Right ventricle myocardium superior (tissue), 1 donor: ENCODE data around the gene TPCN2. TPM values are rescaled to one million over a fixed set of nuclear protein-coding genes. Genes with fewer than 3 reads are reported as not detected.

Experiments used
- ATAC-seq: fragments of 200-7000 bp; cut with Tn5 transposase; one replicate; pipeline ENCODE4 v1.9.1; 2020; ENCODE audit warnings: mild to moderate bottlenecking; ENCODE audit not compliant: poor library complexity
- DNase-seq: peaks from one replicate; pipeline ENCODE4 v3.0.0-alpha.2; 2020
- intact Hi-C: fragments of 100-400 bp; cut with DNase I; formaldehyde crosslinking; loops from one replicate; pipeline ENCODE4 v1.11.2; 2022
- total RNA-seq: library from RNA; stranded (reverse); fragmentation: NEBNext Ultra II Directional; extraction: Animal tissue kit (Norgen Biotek cat#: 25700); gene quantifications from one replicate; pipeline ENCODE4 v1.2.1, GENCODE V29; 2021
- donor health status: DM: no; HTN: yes; CAD: no; lungs with severe emphysema.

The TPCN2 gene
- total RNA-seq, 1 donor from 2014 or later = 7.6 TPM

DNA sequence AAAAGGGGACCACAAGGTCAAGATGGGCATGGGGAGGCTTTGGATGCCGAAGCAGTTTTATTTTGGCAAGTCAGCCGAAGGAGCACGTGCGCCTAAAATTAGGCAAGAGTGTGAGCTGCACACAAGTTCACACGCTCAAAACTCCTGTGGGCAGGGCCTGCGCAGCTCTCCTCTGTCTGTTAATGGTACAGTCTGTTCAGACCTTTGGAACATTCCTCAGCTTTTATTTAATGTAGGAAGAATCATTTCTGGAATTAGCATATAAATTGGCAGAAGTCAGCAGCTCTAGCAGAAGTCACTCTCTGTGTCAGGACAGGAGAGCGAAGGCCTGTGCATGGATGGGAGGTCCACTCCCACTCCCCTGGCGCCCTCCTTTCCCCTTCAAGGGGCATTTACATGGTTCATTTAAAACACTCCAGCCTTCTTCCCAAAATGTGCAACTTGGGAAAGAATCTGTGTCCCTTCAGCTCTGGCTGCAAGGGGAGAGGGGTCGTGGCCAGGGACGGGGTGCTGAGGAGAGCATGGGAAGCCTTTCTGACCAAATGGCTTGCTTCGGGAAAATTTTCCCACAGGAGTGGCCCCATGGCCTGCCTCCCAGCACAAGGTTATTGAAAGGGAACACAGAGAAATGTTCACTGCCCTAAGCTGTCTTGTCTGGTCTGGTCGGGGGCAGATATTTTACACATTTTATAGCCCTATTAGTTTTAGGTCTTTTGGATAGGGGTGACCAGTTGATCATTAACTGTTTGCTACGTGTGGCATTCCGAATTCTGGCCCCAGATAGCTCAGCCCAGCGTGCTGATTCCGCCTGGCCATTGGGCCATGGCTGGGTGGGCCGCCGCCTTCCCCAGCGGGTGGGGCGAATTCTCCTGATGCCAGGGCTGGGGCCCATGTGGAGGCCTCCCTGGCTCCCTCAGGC is 63.2 kb downstream of the TPCN2 start:
- intact Hi-C loops = no loop called here
- ATAC-seq (no peak), DNase-seq (no peak)

- intact Hi-C loops = no loop called here
- ATAC-seq = no peak
- no peak for DNase-seq
These were observed 64.5 kb downstream of the TPCN2 start for GRCh38 chr11:69113226-69113625.

DNA sequence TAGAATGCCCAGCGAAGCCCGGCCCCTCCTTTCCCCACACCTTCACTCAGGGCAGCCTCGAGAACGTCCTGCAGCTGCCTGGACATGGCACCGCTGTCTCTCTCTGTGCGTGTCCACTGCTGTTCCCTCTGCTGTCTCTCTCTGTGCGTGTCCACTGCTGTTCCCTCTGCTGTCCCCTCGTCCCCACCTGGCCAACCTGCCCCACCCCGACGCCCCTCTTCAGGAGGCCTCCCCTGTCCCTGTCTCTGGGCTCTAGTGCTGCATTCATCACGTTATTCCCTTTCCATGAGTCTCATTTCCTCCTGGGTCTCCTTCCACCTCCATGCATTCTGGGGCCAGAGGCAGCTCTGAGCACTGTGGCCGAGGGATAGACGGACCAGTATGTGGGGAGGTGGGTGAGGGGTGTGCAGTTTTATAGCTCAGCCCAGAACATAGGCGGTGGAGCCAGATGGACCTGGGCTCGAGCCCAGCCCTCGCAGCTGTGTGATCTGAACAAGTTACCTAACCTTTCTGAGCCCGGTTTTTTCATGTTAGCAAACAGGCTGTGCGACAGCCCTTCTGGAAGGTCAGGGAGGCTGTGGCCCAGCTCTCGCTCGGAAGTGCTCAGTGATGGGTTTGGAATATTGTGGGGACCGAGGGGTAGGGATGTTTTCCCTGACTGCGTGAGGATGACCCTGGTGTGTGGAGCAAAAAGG is 65.1 kb downstream of the TPCN2 start:
- DNase-seq = peak; percentile 26
- intact Hi-C loops = no loop called here
- ATAC-seq = no peak

GRCh38 chr11:69114362-69114761 is 65.6 kb downstream of the TPCN2 start:
- no peak for ATAC-seq
- intact Hi-C loops = no loop called here
- peak; percentile 22 for DNase-seq

GRCh38 chr11:69114811-69115523 is 66.2 kb downstream of the TPCN2 start:
- intact Hi-C loops = no loop called here
- DNase-seq (peak; percentile 45), ATAC-seq (peak; percentile 74)

DNA sequence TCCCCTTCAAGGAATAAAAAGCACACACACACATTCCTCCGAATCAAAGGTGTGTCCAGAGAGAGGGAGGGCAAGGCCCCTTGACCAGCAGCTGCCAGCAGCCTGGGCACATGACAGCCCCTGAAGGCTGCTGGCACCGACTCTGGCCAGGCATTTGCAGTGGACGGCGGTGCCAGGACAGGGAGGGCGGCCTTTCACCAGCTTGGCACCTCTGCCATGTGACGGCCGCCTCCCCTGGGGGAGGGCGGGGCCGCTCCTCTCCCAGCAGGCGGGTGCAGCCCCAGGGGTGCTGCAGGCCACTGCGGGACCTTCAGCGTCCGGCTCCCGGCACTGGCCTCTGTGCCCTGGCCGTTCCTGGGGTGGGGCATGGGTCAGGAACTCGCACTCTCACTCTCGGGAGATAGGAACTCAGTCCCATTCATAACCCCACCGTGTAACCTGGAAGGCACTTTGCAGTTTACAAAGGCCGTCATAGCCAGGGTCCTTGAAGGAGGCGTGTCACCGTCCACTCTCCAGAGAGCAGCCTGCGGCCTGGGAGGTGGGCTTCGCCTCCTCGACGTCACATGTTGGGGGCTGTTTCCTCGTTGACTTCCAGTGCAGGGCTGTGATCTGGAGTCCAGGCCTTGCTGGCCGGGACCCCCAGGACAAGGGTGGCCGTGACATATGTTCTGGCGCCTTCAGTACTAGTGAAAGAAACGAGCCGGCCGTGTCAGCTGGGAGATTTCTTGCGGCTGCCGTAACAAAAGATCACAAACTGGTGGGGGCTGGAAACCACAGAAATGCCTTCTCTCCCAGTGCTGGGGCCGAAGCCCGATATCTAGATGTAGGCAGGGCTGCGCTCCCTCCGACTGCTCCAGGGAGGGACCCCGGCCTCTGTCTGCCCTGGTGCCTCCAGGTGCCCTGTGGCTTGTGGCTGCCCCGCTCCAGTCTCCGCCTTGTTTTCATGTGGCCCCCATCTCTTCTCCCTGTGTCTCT is 67.1 kb downstream of the TPCN2 start:
- DNase-seq (peak; percentile 86), ATAC-seq (peak; percentile 96)
- intact Hi-C loops = no loop called here

- ATAC-seq = no peak
- DNase-seq = peak; percentile 30
- intact Hi-C loops = no loop called here
These were observed 67.9 kb downstream of the TPCN2 start for GRCh38 chr11:69116671-69117070.

DNA sequence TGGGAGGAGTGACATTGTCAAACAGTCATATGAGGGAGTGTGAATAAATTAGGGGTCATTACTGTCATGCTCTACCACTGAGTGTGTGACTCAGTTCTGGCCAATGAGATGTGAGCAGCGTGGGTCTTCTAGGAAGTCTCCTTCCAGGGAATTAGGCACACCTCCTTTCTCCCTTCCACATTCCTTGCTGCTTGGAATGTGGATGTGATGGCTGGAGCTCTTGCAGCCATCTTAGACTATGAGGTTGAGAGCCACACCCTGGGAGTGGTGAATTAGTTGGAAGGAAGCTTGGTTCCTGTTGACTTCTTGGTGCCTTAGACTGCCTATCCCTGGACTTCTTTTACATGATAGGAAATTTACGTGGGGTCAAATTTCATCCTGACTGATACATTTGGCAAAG is 70.5 kb downstream of the TPCN2 start:
- DNase-seq (no peak), ATAC-seq (no peak)
- intact Hi-C loops = no loop called here

DNA sequence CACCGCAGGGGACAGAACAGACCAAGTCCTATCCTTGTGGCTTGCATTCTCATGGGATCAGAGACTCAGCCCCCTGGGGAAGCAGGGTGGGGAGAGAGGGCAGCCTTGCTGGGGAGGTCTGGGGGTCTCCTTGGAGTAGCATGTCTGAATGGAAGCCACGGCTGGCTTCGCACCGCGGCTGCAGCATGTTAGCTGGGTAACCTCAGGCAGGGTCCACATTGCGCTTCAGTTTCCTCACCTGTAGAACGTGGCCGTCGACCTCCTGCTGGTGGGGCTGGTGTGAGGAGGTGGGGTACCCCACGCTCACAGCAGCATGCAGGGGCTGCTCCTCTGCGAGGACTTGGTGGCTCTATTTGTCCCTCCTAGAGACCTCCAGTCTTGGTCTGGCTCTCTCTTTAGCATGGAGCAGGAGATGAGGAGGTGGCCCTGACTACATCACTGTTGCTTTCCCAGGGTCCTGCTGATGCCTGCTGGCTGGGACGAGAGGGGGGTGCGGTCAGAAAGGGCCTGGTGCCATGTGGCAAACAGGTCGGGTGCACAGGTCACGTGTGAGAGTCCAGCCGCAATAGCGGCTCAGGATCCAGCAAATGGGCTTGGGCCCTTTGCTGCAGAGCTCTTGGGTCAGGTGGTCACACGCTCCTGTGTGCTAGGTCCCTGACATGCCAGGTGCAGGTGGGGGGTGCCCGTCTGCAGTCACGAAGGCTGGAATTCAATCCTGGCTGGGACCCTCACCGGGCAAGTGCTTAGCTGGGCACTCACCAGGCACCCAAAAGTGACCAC is 71.6 kb downstream of the TPCN2 start:
- peak; percentile 36 for DNase-seq
- intact Hi-C loops = no loop called here
- no peak for ATAC-seq

- ATAC-seq = no peak
- intact Hi-C loops = no loop called here
- no peak for DNase-seq
These were observed 72.3 kb downstream of the TPCN2 start for GRCh38 chr11:69121021-69121420.

DNA sequence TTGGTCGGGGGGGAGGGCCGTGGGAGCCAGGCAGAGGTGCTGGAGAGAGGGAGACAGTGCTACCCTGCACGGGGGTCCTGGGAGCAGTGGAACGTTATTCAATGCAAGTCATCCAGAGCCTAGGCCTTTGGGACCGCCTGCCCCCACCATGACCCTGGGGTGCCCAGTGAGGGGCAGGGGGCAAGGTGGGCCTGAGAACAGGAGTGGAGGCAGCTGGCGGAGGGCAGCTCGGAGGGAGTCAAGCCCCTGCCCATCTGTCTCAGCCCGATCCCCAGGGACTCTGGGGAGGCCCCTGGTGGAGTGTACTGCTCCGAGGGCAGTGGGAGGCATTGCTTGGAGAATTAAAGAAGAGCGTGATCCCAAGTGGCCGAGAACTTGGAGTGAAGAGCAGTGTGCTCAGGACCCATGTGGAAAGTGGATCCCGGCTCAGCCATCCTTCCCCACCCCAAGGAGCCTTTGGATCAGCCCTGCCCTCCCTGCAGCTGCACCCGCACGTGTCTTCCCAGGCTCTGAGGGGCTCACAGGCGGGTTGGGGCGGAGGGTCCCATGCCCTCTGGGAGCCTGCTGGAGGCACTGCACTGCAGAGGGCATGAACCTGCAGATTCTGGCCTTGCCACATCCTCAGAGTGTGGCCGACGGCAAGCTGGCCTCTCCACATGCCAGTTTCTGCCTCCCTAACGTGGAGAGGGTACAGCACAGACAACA is 73.0 kb downstream of the TPCN2 start:
- peak; percentile 5 for ATAC-seq
- intact Hi-C loops = no loop called here
- no peak for DNase-seq

- DNase-seq (no peak), ATAC-seq (peak; percentile 32)
- intact Hi-C loops = no loop called here
These were observed 73.5 kb downstream of the TPCN2 start for GRCh38 chr11:69122326-69122629.

DNA sequence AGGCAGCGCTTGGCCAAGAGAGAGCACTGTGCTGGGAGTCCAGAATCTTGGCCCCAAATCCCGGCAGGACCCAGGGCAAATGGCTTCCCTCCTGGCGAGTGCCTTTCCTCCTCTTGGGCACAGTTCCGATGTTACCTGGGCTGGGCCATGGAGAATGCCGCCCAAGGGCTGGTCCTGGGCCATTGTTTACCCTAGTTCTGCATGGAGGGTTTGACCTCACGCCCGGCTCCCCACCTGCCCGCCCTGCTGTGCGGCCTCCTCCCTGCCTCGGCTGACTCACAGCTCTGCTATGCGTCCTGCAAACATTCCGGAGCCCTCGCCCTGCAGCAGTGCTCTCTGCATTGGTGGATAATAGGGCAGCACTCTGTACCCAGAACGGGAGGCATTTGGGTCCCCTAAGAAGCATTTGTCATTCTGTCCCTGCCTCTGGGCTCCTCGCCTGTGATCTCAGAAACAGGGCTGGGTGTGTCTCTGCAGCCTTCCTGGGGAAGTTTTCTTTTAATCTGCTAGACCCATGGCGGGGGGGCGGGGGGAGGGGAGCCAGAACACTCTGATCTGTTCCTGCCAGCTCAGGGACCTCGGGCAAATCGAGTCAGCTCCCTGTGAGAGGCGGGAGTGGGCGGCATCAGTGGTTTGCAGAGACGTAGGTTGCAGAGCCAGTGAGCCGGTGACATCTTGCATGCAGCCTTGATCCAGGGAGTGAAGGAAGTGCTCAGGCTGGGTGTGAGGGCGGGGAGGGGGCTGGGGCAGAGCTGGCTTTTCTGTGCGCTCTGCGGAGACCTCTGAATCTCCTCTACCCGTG is 74.1 kb downstream of the TPCN2 start:
- intact Hi-C loops = no loop called here
- ATAC-seq (peak; percentile 88), DNase-seq (peak; percentile 78)

- DNase-seq (no peak), ATAC-seq (no peak)
- intact Hi-C loops = no loop called here
These were observed 75.1 kb downstream of the TPCN2 start for GRCh38 chr11:69123593-69124545.

- DNase-seq (no peak), ATAC-seq (no peak)
- intact Hi-C loops = no loop called here
These were observed 77.1 kb downstream of the TPCN2 start for GRCh38 chr11:69125861-69126260.
